Ovary (tissue), 9 donors: ENCODE measurements around the gene UTP4. TPM values are rescaled to one million over a fixed set of nuclear protein-coding genes. Genes with fewer than 3 reads are reported as not detected.

Experiments used
- DNase-seq, 5 donors: peaks; one replicate each; pipeline ENCODE4 v3.0.0-alpha.2; 2019 to 2020
- H3K27ac ChIP-seq, 2 donors: fragments of 200-600 bp; one replicate each; pipeline versions ENCODE4 v1.5.1 to v1.8.0; 2019 to 2022
- H3K27me3 ChIP-seq: fragments of 200-600 bp; one replicate; pipeline ENCODE4 v1.8.0; 2022
- H3K36me3 ChIP-seq: fragments of 200-600 bp; sonication (generic); one replicate; pipeline ENCODE4 v1.5.1; 2019
- H3K4me1 ChIP-seq: one replicate; pipeline ENCODE4 v1.8.1; 2013; ENCODE audit warnings: mild to moderate bottlenecking, moderate library complexity; ENCODE audit not compliant: insufficient read depth
- H3K4me3 ChIP-seq: fragments of 200-600 bp; sonication (generic); one replicate; pipeline ENCODE4 v1.5.1; 2017
- H3K9me3 ChIP-seq, 2 donors: fragments of 200-600 bp in 1 of 2; sonication (generic) in 1 of 2; one replicate each; pipeline versions ENCODE4 v1.5.1 to v1.8.1; 2013 to 2019; ENCODE audit warnings: mild to moderate bottlenecking in 1 of 2, moderate library complexity in 1 of 2
- CTCF ChIP-seq, 3 donors: fragments of 450-650 bp in 2 of 3; fragments of 200-600 bp in 1 of 3; IDR thresholded peaks; one replicate each; pipeline versions ENCODE4 v1.5.1 to v1.8.0; 2016 to 2022; ENCODE audit warnings: antibody characterized with exemption in 3 of 3, mild to moderate bottlenecking in 1 of 3
- EP300 ChIP-seq: sonication (generic); formaldehyde crosslinking; IDR thresholded peaks from one replicate; pipeline ENCODE4 v1.6.1; 2017; ENCODE audit warnings: antibody characterized with exemption
- POLR2A ChIP-seq: fragments of 450-650 bp; IDR thresholded peaks from one replicate; pipeline ENCODE4 v1.6.1; 2017; ENCODE audit warnings: antibody characterized with exemption, mild to moderate bottlenecking, moderate library complexity
- WGBS, 3 donors: extraction: QIAGEN DNeasy Blood & Tissue Kit in 1 of 3; methylation state at CpG; one replicate each; pipeline versions ENCODE4 v1.1.5 to v1.1.7; 2013 to 2017; 5-methylcytosine and 5-hydroxymethylcytosine counted together
- intact Hi-C, 4 donors: fragments of 100-400 bp; cut with DNase I; formaldehyde crosslinking; loops; one replicate each; pipeline versions ENCODE4 v1.11.0 to v1.15.1; 2022 to 2023
- polyA plus RNA-seq, 2 donors: library from polyadenylated mRNA; stranded (reverse); fragments of 200-250 nt in 1 of 2; fragments of 350-450 nt in 1 of 2; fragmentation: Illumina TruSeq in 1 of 2; extraction: RNeasy Lipid Tissue Mini Kit (QIAGEN cat#74804) in 1 of 2; gene quantifications; one replicate each; pipeline ENCODE4 v1.2.3, GENCODE V29; 2013 to 2014
- total RNA-seq, 7 donors: library from RNA; depleted of rRNA in 2 of 7; stranded (reverse); fragments of >200 nt in 2 of 7; fragmentation: NEBNext Ultra II Directional in 3 of 7; extraction: Animal tissue kit (Norgen Biotek cat#: 25700) in 3 of 7; gene quantifications; one replicate each; pipeline versions ENCODE4 v1.1.0 to v1.2.4, GENCODE V29; 2016 to 2023
- donor health status: DM: no; HTN: no; CAD: no; lungs with moderate emphysema.
- donor health status: DM: no; HTN: no; CAD: no.
- donor health status: Bipolar disorder and iron deficiency.
- donor health status: DM: yes; HTN: yes; CAD: no.
- donor health status: DM: no; HTN: no; CAD: no.
- donor health status: DM: yes; HTN: yes; CAD: no.

The UTP4 gene
- total and polyA plus RNA-seq, 9 donors, result 13.8 to 52.4 (median 40.2) TPM

- H3K4me1 ChIP-seq, result no peaks in the 10 kb centered on the region
- no peaks in the 10 kb centered on the region for H3K27me3 ChIP-seq
- no peaks in the 10 kb centered on the region for H3K9me3 ChIP-seq
- H3K36me3 ChIP-seq, result no peaks in the 10 kb centered on the region
- H3K4me3 ChIP-seq, result no peak overlapping the region
- H3K27ac ChIP-seq, result no peak overlapping the region
- intact Hi-C loops, result loop anchor here in 1 of 4 donors (5.0 kb wide), 1 partner anchor 132 kb away; no protein-coding TSS in a partner anchor
- 83 to 95% (median 85%) methylated on average over 1 of the region's 1 CpG for WGBS, 3 donors
- TF ChIP-seq EP300 (no peak), POLR2A (no peak), CTCF (IDR thresholded peaks at IDR 0.05) (no peak)
- no peak for DNase-seq
Measured at GRCh38 chr16:69160192-69160591, 27.7 kb downstream of the UTP4 start.

GRCh38 chr16:69165584-69165983, 33.1 kb downstream of the UTP4 start:
- no peak overlapping the region for H3K27ac ChIP-seq
- DNase-seq, result no peak
- 77 to 86% (median 83%) methylated on average over 6 of the region's 6 CpGs for WGBS, 3 donors

GRCh38 chr16:69166221-69166833, 33.9 kb downstream of the UTP4 start:
- H3K9me3 ChIP-seq, result no peaks in the 10 kb centered on the region
- peaks cover 3% of the 10 kb centered on the region for H3K4me1 ChIP-seq
- DNase-seq, result no peak
- no peak for TF ChIP-seq POLR2A
- no peak for TF ChIP-seq CTCF (IDR thresholded peaks at IDR 0.05)
- no peak for TF ChIP-seq EP300
- intact Hi-C loops, result no loop called here
- no peak overlapping the region for H3K4me3 ChIP-seq
- WGBS, 3 donors, result 49 to 55% (median 51%) methylated on average over 8 of the region's 8 CpGs
- H3K27me3 ChIP-seq, result no peaks in the 10 kb centered on the region
- H3K36me3 ChIP-seq, result no peaks in the 10 kb centered on the region
- H3K27ac ChIP-seq, result no peak overlapping the region

More at GRCh38 chr16:69165584-69165983, 33.1 kb downstream of the UTP4 start:
- TF ChIP-seq EP300 (no peak), POLR2A (no peak), CTCF (IDR thresholded peaks at IDR 0.05) (no peak)
- Histone ChIP-seq H3K9me3 (no peaks in the 10 kb centered on the region), H3K4me1 (peaks cover 3% of the 10 kb centered on the region), H3K4me3 (no peak overlapping the region), H3K36me3 (no peaks in the 10 kb centered on the region), H3K27me3 (no peaks in the 10 kb centered on the region)
- intact Hi-C loops, result no loop called here

GRCh38 chr16:69166946-69167930, 34.8 kb downstream of the UTP4 start:
- H3K36me3 ChIP-seq, result no peaks in the 10 kb centered on the region
- intact Hi-C loops, result no loop called here

More at GRCh38 chr16:69166946-69167930, 34.8 kb downstream of the UTP4 start:
- Histone ChIP-seq H3K9me3 (no peaks in the 10 kb centered on the region), H3K4me3 (no peak overlapping the region), H3K4me1 (peaks cover 3% of the 10 kb centered on the region), H3K27ac (no peak overlapping the region), H3K27me3 (no peaks in the 10 kb centered on the region)
- 70 to 79% (median 74%) methylated on average over 7 of the region's 7 CpGs for WGBS, 3 donors
- no peak for DNase-seq
- TF ChIP-seq CTCF (IDR thresholded peaks at IDR 0.05), result no peak
- no peak for TF ChIP-seq EP300
- TF ChIP-seq POLR2A, result no peak
